ENCODE results near the gene CDH2. TPM values are rescaled to one million over a fixed set of nuclear protein-coding genes. Genes with fewer than 3 reads are reported as not detected.
"Not testable (repeated sequence)": the region's sequence is repeated elsewhere in the genome, so short reads cannot be mapped to it uniquely, and the experiment has no call there.

Gene CDH2
- total RNA-seq, 1 donor from 2014 or later: 234 TPM

DNA sequence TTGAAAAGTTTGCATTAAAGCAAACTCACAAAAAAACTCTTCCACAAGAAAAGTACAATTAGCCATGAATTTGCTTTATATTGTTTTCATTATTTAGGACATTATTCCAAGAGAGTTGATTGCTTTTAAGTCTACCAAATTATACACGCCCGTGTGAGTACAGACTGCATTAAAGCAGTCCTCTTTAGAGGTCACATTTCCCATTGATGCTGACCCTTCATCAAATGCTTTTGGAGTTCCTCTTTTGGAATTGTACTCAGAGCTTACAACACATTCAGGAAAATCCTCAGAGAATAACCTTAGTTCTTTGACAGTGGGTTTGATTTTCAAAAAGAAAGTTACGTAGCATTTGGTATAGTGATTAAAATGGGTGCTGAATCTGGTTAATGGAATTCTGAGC is 256.1 kb downstream of the CDH2 start:
- H3K27ac Mint-ChIP-seq (ENCODE audit: unreplicated experiment): peak overlapping the region; percentile 37
- H3K9me3 Mint-ChIP-seq: peaks cover 2% of the 10 kb centered on the region
- peaks cover 41% of the 10 kb centered on the region for H3K4me1 Mint-ChIP-seq
- TF ChIP-seq, protein P1, sequence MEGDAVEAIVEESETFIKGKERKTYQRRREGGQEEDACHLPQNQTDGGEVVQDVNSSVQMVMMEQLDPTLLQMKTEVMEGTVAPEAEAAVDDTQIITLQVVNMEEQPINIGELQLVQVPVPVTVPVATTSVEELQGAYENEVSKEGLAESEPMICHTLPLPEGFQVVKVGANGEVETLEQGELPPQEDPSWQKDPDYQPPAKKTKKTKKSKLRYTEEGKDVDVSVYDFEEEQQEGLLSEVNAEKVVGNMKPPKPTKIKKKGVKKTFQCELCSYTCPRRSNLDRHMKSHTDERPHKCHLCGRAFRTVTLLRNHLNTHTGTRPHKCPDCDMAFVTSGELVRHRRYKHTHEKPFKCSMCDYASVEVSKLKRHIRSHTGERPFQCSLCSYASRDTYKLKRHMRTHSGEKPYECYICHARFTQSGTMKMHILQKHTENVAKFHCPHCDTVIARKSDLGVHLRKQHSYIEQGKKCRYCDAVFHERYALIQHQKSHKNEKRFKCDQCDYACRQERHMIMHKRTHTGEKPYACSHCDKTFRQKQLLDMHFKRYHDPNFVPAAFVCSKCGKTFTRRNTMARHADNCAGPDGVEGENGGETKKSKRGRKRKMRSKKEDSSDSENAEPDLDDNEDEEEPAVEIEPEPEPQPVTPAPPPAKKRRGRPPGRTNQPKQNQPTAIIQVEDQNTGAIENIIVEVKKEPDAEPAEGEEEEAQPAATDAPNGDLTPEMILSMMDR (conservative IDR thresholded peaks at IDR 0.05): no peak
- H3K27me3 Mint-ChIP-seq (ENCODE audit: low read depth): no peaks in the 10 kb centered on the region
- H3K4me3 Mint-ChIP-seq: no peak overlapping the region
- H3K36me3 Mint-ChIP-seq (ENCODE audit: low read depth): no peaks in the 10 kb centered on the region
- no peak for DNase-seq (ENCODE audit: low read depth, low spot score)

DNA sequence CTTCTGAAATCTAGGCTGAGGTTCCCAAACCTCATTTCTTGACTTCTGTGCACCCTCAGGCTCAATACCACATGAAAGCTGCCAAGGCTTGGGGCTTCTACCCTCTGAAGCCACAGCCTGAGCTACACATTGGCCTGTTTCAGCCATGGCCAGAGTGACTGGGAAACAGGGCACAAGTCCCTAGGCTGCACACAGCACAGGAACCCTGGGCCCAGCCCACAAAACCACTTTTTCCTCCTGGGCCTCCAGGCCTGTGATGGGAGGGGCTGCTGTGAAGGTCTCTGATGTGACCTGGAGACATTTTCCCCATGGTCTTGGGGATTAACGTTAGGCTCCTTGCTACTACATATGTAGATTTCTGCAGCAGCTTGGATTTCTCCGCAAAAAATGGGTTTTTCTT is 270.7 kb downstream of the CDH2 start:
- H3K36me3 Mint-ChIP-seq (ENCODE audit: low read depth): peaks cover 25% of the 10 kb centered on the region
- not testable (repeated sequence) for H3K4me3 Mint-ChIP-seq; H3K27ac Mint-ChIP-seq (ENCODE audit: unreplicated experiment); DNase-seq (ENCODE audit: low read depth, low spot score); H3K27me3 Mint-ChIP-seq (ENCODE audit: low read depth)
- peaks cover 11% of the 10 kb centered on the region for H3K4me1 Mint-ChIP-seq
- peaks cover 35% of the 10 kb centered on the region for H3K9me3 Mint-ChIP-seq

DNA sequence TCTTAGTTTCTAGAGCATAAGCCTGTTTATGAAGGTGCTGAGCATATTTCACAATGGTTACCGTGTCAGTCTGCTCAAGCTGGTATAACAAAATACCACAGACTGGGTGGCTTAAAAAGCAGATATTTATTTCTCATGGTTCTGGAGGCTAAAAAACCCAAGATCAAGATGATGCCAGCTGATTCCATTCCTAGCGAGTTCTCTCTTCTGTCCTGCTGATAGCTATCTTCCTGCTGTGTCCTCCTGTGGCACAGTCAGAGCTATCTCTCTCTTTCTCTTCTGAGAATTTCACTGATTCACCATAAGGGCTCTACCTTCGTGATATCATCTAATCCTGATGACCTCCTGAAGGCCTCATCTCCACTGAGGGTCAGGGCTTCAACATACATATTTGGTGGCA is 273.0 kb downstream of the CDH2 start:
- DNase-seq (ENCODE audit: low read depth, low spot score): no peak
- no peaks in the 10 kb centered on the region for H3K27me3 Mint-ChIP-seq (ENCODE audit: low read depth)
- peak overlapping the region; percentile 36 for H3K27ac Mint-ChIP-seq (ENCODE audit: unreplicated experiment)
- H3K9me3 Mint-ChIP-seq: peaks cover 27% of the 10 kb centered on the region
- H3K36me3 Mint-ChIP-seq (ENCODE audit: low read depth): peaks cover 18% of the 10 kb centered on the region
- H3K4me1 Mint-ChIP-seq: peaks cover 11% of the 10 kb centered on the region
- no peak overlapping the region for H3K4me3 Mint-ChIP-seq
- TF ChIP-seq, protein P1 (conservative IDR thresholded peaks at IDR 0.05): no peak

DNA sequence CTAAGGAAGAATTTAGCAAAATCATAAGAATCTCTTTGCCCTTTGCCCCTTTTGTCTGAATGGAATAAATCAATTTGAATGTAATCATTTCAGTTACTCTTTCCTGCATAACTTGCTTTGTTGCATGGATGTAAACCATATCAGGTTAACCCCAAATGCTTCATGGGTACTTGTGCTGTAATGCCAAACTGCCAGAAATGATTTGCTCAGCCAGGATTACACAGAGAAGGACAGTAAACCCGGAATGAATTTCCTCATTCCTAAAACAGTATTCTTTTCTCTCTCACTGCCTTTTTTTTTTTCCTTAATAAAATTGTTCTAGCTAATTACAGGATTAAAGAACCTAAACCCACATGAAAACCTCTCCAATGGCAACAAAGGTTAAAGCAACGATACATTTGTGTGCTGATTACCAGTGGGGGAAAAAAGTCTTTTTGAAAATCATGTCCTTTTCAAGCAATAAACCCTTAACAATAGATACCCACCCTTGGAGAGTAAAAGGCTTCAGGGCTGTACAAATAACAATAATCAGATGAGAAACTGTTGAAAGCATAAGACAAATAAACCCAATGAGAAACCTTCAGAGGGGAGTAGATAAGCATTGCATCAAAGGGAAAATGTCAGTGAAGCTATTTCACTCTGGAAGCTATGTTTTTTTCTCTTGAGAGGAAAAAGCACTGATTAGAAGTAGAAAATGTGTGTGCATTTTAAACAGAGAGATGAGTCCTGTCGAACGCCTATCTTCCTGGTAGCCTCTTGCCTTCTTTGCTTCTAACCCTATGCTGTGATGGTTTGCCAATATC is 275.3 kb downstream of the CDH2 start:
- Mint-ChIP-seq H3K27me3 (ENCODE audit: low read depth) (no peaks in the 10 kb centered on the region), H3K4me1 (peaks cover 11% of the 10 kb centered on the region), H3K36me3 (ENCODE audit: low read depth) (peaks cover 7% of the 10 kb centered on the region), H3K4me3 (no peak overlapping the region), H3K9me3 (peaks cover 14% of the 10 kb centered on the region), H3K27ac (ENCODE audit: unreplicated experiment) (no peak overlapping the region)
- TF ChIP-seq, protein P1 (conservative IDR thresholded peaks at IDR 0.05): no peak
- no peak for DNase-seq (ENCODE audit: low read depth, low spot score)

Measured in neural crest cell (in vitro differentiated cells).